WTC11 (cell line): ENCODE data around the gene SCD5. TPM values are rescaled to one million over a fixed set of nuclear protein-coding genes. Genes with fewer than 3 reads are reported as not detected.

Source experiments
- ATAC-seq: fragments of 200-7000 bp; cut with Tn5 transposase; 2 replicates; pipeline ENCODE4 v1.10.0; 2021; ENCODE audit warnings: mild to moderate bottlenecking, moderate library complexity
- CTCF ChIA-PET: fragments of 300-600 bp; sonication (Branson Sonifier 250); formaldehyde crosslinking; loops from one replicate; lab custom pipeline; 2021; ENCODE audit warnings: antibody characterized with exemption; lab: Charles Lee
- POLR2A ChIA-PET: fragments of 350-600 bp; sonication (Branson Sonifier 250); formaldehyde crosslinking; loops from one replicate; lab custom pipeline; 2021; ENCODE audit warnings: antibody characterized with exemption; lab: Charles Lee
- DNase-seq: peaks from one replicate; pipeline ENCODE4 v3.0.0; 2021; ENCODE audit warnings: low spot score
- H3K27ac Mint-ChIP-seq: 2 replicates; pipeline ENCODE4 v1.8.0; 2021; ENCODE audit warnings: mixed read lengths
- H3K27me3 Mint-ChIP-seq: 2 replicates; pipeline ENCODE4 v1.8.0; 2021; ENCODE audit warnings: low read depth, mild to moderate bottlenecking, moderate library complexity, mixed read lengths
- H3K36me3 Mint-ChIP-seq: 2 replicates; pipeline ENCODE4 v1.8.0; 2021; ENCODE audit warnings: mixed read lengths
- H3K4me1 Mint-ChIP-seq: 2 replicates; pipeline ENCODE4 v1.8.0; 2022; ENCODE audit warnings: mixed read lengths
- H3K4me3 Mint-ChIP-seq: 2 replicates; pipeline ENCODE4 v1.8.0; 2021; ENCODE audit warnings: mild to moderate bottlenecking, moderate library complexity, mixed read lengths
- H3K9me3 Mint-ChIP-seq: 2 replicates; pipeline ENCODE4 v1.8.0; 2021; ENCODE audit warnings: mixed read lengths
- CBFB ChIP-seq: sonication (generic); formaldehyde crosslinking; IDR thresholded peaks from 2 replicates; pipeline ENCODE4 v1.8.1; 2022; ENCODE audit warnings: mild to moderate bottlenecking, low read depth, missing genetic modification reagents
- CTCF ChIP-seq: fragments of 200-600 bp; IDR thresholded peaks from 2 replicates; pipeline ENCODE4 v1.8.0; 2022; ENCODE audit warnings: antibody characterized with exemption
- E2F4 ChIP-seq: sonication (generic); formaldehyde crosslinking; IDR thresholded peaks from 2 replicates; pipeline ENCODE4 v1.8.1; 2022; ENCODE audit warnings: low read depth, mild to moderate bottlenecking, moderate library complexity, missing genetic modification reagents, borderline replicate concordance
- ETV6 ChIP-seq: sonication (generic); formaldehyde crosslinking; IDR thresholded peaks from 2 replicates; pipeline ENCODE4 v1.8.1; 2022; ENCODE audit warnings: mild to moderate bottlenecking, missing genetic modification reagents
- GTF2I ChIP-seq: fragments of 250-450 bp; sonication (Bioruptor Pico); conservative IDR thresholded peaks from 2 replicates; pipeline ENCODE4 v1.4.0; 2021; ENCODE audit warnings: mild to moderate bottlenecking
- IRF1 ChIP-seq: sonication (generic); formaldehyde crosslinking; IDR thresholded peaks from 2 replicates; pipeline ENCODE4 v1.8.0; 2023; ENCODE audit warnings: missing genetic modification reagents
- MXD4 ChIP-seq: fragments of 250-450 bp; sonication (Bioruptor Pico); IDR thresholded peaks from 2 replicates; pipeline ENCODE4 v1.8.0; 2021; ENCODE audit warnings: mild to moderate bottlenecking, moderate library complexity, borderline replicate concordance
- NFATC4 ChIP-seq: fragments of 250-450 bp; sonication (Bioruptor Pico); IDR thresholded peaks from 2 replicates; pipeline ENCODE4 v1.9.0; 2021; ENCODE audit warnings: mild to moderate bottlenecking
- NR1H2 ChIP-seq: sonication (generic); formaldehyde crosslinking; IDR thresholded peaks from 2 replicates; pipeline ENCODE4 v1.9.0; 2021; ENCODE audit warnings: mild to moderate bottlenecking, moderate library complexity, missing genetic modification reagents
- NR3C1 ChIP-seq: sonication (generic); formaldehyde crosslinking; conservative IDR thresholded peaks from 2 replicates; pipeline ENCODE4 v1.8.1; 2023; ENCODE audit warnings: low read depth, mild to moderate bottlenecking, missing genetic modification reagents
- STAT6 ChIP-seq: sonication (generic); formaldehyde crosslinking; conservative IDR thresholded peaks from 2 replicates; pipeline ENCODE4 v1.8.1; 2023; ENCODE audit warnings: mild to moderate bottlenecking, low read depth, missing genetic modification reagents, moderate library complexity
- ZNF219 ChIP-seq: sonication (generic); formaldehyde crosslinking; IDR thresholded peaks from 2 replicates; pipeline ENCODE4 v1.8.0; 2023; ENCODE audit warnings: missing genetic modification reagents, mild to moderate bottlenecking, borderline replicate concordance
- ZNF232 ChIP-seq: sonication (generic); formaldehyde crosslinking; IDR thresholded peaks from 2 replicates; pipeline ENCODE4 v1.8.0; 2022; ENCODE audit warnings: mild to moderate bottlenecking, missing genetic modification reagents
- ZNF317 ChIP-seq: sonication (generic); formaldehyde crosslinking; IDR thresholded peaks from 2 replicates; pipeline ENCODE4 v1.8.1; 2023; ENCODE audit warnings: low read depth, mild to moderate bottlenecking, moderate library complexity, missing genetic modification reagents, borderline replicate concordance
- ZNF425 ChIP-seq: fragments of 250-450 bp; sonication (Bioruptor Pico); conservative IDR thresholded peaks from 2 replicates; pipeline ENCODE4 v1.9.0; 2021; ENCODE audit warnings: mild to moderate bottlenecking
- ZNF671 ChIP-seq: fragments of 250-450 bp; sonication (Bioruptor Pico); IDR thresholded peaks from 2 replicates; pipeline ENCODE4 v1.8.0; 2021; ENCODE audit warnings: mild to moderate bottlenecking
- total RNA-seq: library from RNA; stranded (reverse); gene quantifications from 3 replicates; pipeline ENCODE4 v1.2.3, GENCODE V29; 2021

Gene SCD5
- total RNA-seq, 1 experiment from 2014 or later = 6.3 TPM

GRCh38 chr4:82705169-82705927 is 93.2 kb downstream of the SCD5 start:
- ChIA-PET CTCF (interaction anchor here (0.6 kb wide), 1 partner anchor 197 kb away, joined by 3 read pairs; no protein-coding TSS in a partner anchor), POLR2A (no interaction called here)
- peaks cover 18% of the 10 kb centered on the region for H3K4me1 Mint-ChIP-seq
- no peak overlapping the region for H3K4me3 Mint-ChIP-seq
- no peaks in the 10 kb centered on the region for H3K9me3 Mint-ChIP-seq
- no peaks in the 10 kb centered on the region for H3K36me3 Mint-ChIP-seq
- ATAC-seq (no peak), DNase-seq (no peak)
- no peak for TF ChIP-seq ZNF317 (CRISPR knock-in tag)
- TF ChIP-seq STAT6 = no peak
- no peak for TF ChIP-seq ZNF425 (CRISPR knock-in tag)
- no peak for TF ChIP-seq NR3C1 (CRISPR knock-in tag)
- TF ChIP-seq ZNF671 (CRISPR knock-in tag) = no peak
- TF ChIP-seq E2F4 (CRISPR knock-in tag) = no peak
- no peak for TF ChIP-seq ETV6 (CRISPR knock-in tag)
- TF ChIP-seq NFATC4 (CRISPR knock-in tag) = no peak
- no peak for TF ChIP-seq NR1H2
- TF ChIP-seq CBFB (CRISPR knock-in tag) = no peak
- TF ChIP-seq ZNF232 (CRISPR knock-in tag) = no peak
- no peak for TF ChIP-seq GTF2I
- no peaks in the 10 kb centered on the region for H3K27me3 Mint-ChIP-seq
- no peak overlapping the region for H3K27ac Mint-ChIP-seq

GRCh38 chr4:82704156-82704555 is 94.4 kb downstream of the SCD5 start:
- H3K9me3 Mint-ChIP-seq = no peaks in the 10 kb centered on the region
- TF ChIP-seq CTCF (no peak), NFATC4 (CRISPR knock-in tag) (no peak), MXD4 (CRISPR knock-in tag) (no peak), IRF1 (CRISPR knock-in tag) (no peak), ZNF219 (CRISPR knock-in tag) (no peak)
- TF ChIP-seq, all 79 proteins: peak for 0
- no peak for DNase-seq
- Mint-ChIP-seq H3K4me3 (no peak overlapping the region), H3K4me1 (peaks cover 11% of the 10 kb centered on the region), H3K36me3 (no peaks in the 10 kb centered on the region), H3K27me3 (no peaks in the 10 kb centered on the region; the same call in 1 of the 2 replicates), H3K27ac (no peak overlapping the region)
- ATAC-seq = no peak
- ChIA-PET POLR2A (no interaction called here), CTCF (interaction anchor here (0.6 to 1.1 kb wide), 2 partner anchors 9 to 90 kb away, joined by 3 to 4 read pairs; no protein-coding TSS in a partner anchor)
